Astrocyte of the hippocampus (primary cell): ENCODE measurements around the gene GARS1.
"Not testable (repeated sequence)": the region's sequence is repeated elsewhere in the genome, so short reads cannot be mapped to it uniquely, and the experiment has no call there.

Experiments used
- DNase-seq: peaks from one replicate; pipeline ENCODE4 v3.0.0; 2011; ENCODE audit warnings: low read depth, low spot score

The GARS1 gene

GRCh38 chr7:30627026-30627425, 32.3 kb downstream of the GARS1 start:
- DNase-seq, result no peak

GRCh38 chr7:30630986-30631385, 36.3 kb downstream of the GARS1 start:
- no peak for DNase-seq

- no peak for DNase-seq
Measured at GRCh38 chr7:30633223-30633622, 38.5 kb downstream of the GARS1 start.

- no peak for DNase-seq
Measured at GRCh38 chr7:30634193-30634626, 39.5 kb downstream of the GARS1 start.

- no peak for DNase-seq
Measured at GRCh38 chr7:30634634-30635201, 40.0 kb downstream of the GARS1 start.

- no peak for DNase-seq
Measured at GRCh38 chr7:30635798-30636197, 41.1 kb downstream of the GARS1 start.

- DNase-seq, result not testable (repeated sequence)
Measured at GRCh38 chr7:30642322-30642721, 47.6 kb downstream of the GARS1 start.

- no peak for DNase-seq
Measured at GRCh38 chr7:30642789-30643188, 48.1 kb downstream of the GARS1 start.

- no peak for DNase-seq
Measured at GRCh38 chr7:30644286-30644955, 49.7 kb downstream of the GARS1 start.

- no peak for DNase-seq
Measured at GRCh38 chr7:30645661-30646060, 51.0 kb downstream of the GARS1 start.

- DNase-seq, result no peak
Measured at GRCh38 chr7:30646154-30646553, 51.5 kb downstream of the GARS1 start.

- DNase-seq, result no peak
Measured at GRCh38 chr7:30647589-30648364, 53.1 kb downstream of the GARS1 start.

- no peak for DNase-seq
Measured at GRCh38 chr7:30648744-30649540, 54.3 kb downstream of the GARS1 start.

- DNase-seq, result no peak
Measured at GRCh38 chr7:30649717-30650420, 55.2 kb downstream of the GARS1 start.

- DNase-seq, result no peak
Measured at GRCh38 chr7:30650421-30650808, 55.7 kb downstream of the GARS1 start.

- no peak for DNase-seq
Measured at GRCh38 chr7:30652132-30652531, 57.5 kb downstream of the GARS1 start.

GRCh38 chr7:30652698-30653641, 58.3 kb downstream of the GARS1 start:
- no peak for DNase-seq

- no peak for DNase-seq
Measured at GRCh38 chr7:30654296-30655090, 59.8 kb downstream of the GARS1 start.
